CD4-positive, alpha-beta T cell treated with Interleukin-15 for 4 hours (primary cell): ENCODE measurements around the gene WDR26.
"Not testable (repeated sequence)": the region's sequence is repeated elsewhere in the genome, so short reads cannot be mapped to it uniquely, and the experiment has no call there.

Experiments
- DNase-seq: peaks from one replicate; pipeline ENCODE4 v3.0.0-alpha.2; 2020; ENCODE audit warnings: low spot score

WDR26 gene

GRCh38 chr1:224392411-224393249, 42.0 kb downstream of the WDR26 start:
- no peak for DNase-seq

- no peak for DNase-seq
Observed at GRCh38 chr1:224390517-224390916, 44.1 kb downstream of the WDR26 start.

- no peak for DNase-seq
Observed at GRCh38 chr1:224387943-224388342, 46.7 kb downstream of the WDR26 start.

GRCh38 chr1:224387302-224387912, 47.2 kb downstream of the WDR26 start:
- DNase-seq = peak; percentile 51

GRCh38 chr1:224383218-224383617, 51.4 kb downstream of the WDR26 start:
- DNase-seq = no peak

GRCh38 chr1:224381880-224382548, 52.6 kb downstream of the WDR26 start:
- DNase-seq = peak; percentile 40

- DNase-seq = peak; percentile 60
Observed at GRCh38 chr1:224380003-224380402, 54.6 kb downstream of the WDR26 start.

- DNase-seq = no peak
Observed at GRCh38 chr1:224378855-224379631, 55.6 kb downstream of the WDR26 start.

- peak; percentile 50 for DNase-seq
Observed at GRCh38 chr1:224377676-224378006, 57.0 kb downstream of the WDR26 start.

GRCh38 chr1:224375059-224375458, 59.5 kb downstream of the WDR26 start:
- no peak for DNase-seq

- DNase-seq = no peak
Observed at GRCh38 chr1:224373008-224373590, 61.5 kb downstream of the WDR26 start.

- DNase-seq = no peak
Observed at GRCh38 chr1:224368409-224368808, 66.2 kb downstream of the WDR26 start.

GRCh38 chr1:224359207-224359606, 75.4 kb downstream of the WDR26 start:
- no peak for DNase-seq

GRCh38 chr1:224358237-224358636, 76.4 kb downstream of the WDR26 start:
- DNase-seq = no peak

- no peak for DNase-seq
Observed at GRCh38 chr1:224357626-224358124, 76.9 kb downstream of the WDR26 start.

- peak; percentile 94 for DNase-seq
Observed at GRCh38 chr1:224356685-224357625, 77.6 kb downstream of the WDR26 start, which contains the start of gene CNIH4. CNIH4 (plus strand) TSS chr1:224356879; CDS start chr1:224356925, 46 bp downstream.

- no peak for DNase-seq
Observed at GRCh38 chr1:224353975-224354925, 80.3 kb downstream of the WDR26 start.

- DNase-seq = not testable (repeated sequence)
Observed at GRCh38 chr1:224352436-224353085, 82.0 kb downstream of the WDR26 start.

- not testable (repeated sequence) for DNase-seq
Observed at GRCh38 chr1:224349716-224350115, 84.9 kb downstream of the WDR26 start.
